Choroid plexus epithelial cell (primary cell): ENCODE measurements around the gene PPM1E.

Source experiments
- DNase-seq: peaks from one replicate; pipeline ENCODE4 v3.0.0-alpha.2; 2010; ENCODE audit warnings: low read depth
- H3K4me3 ChIP-seq: 2 replicates; pipeline ENCODE4 v1.5.1; 2011; ENCODE audit warnings: low read depth, mild to moderate bottlenecking, control low read depth, low read length, moderate library complexity
- CTCF ChIP-seq: conservative IDR thresholded peaks from 2 replicates; pipeline ENCODE4 v1.5.1; 2011; ENCODE audit warnings: low read depth, mild to moderate bottlenecking, control low read depth, inconsistent platforms, low read length, moderate library complexity

The PPM1E gene

GRCh38 chr17:58917228-58917627 lies 161.6 kb downstream of the PPM1E start:
- TF ChIP-seq CTCF, result no peak
- no peak for DNase-seq
- H3K4me3 ChIP-seq, result no peak overlapping the region

GRCh38 chr17:58918072-58918471 lies 162.4 kb downstream of the PPM1E start:
- no peak for TF ChIP-seq CTCF
- no peak for DNase-seq
- no peak overlapping the region for H3K4me3 ChIP-seq

- DNase-seq, result no peak
- no peak for TF ChIP-seq CTCF
- no peak overlapping the region for H3K4me3 ChIP-seq
These were observed 163.2 kb downstream of the PPM1E start for GRCh38 chr17:58918884-58919283.

GRCh38 chr17:58920773-58921172 lies 165.1 kb downstream of the PPM1E start:
- no peak for TF ChIP-seq CTCF
- DNase-seq, result no peak
- H3K4me3 ChIP-seq, result no peak overlapping the region

GRCh38 chr17:58932956-58933355 lies 177.3 kb downstream of the PPM1E start:
- H3K4me3 ChIP-seq, result no peak overlapping the region
- DNase-seq, result no peak
- no peak for TF ChIP-seq CTCF

GRCh38 chr17:58936295-58936694 lies 180.6 kb downstream of the PPM1E start:
- no peak overlapping the region for H3K4me3 ChIP-seq
- TF ChIP-seq CTCF, result no peak
- DNase-seq, result no peak

GRCh38 chr17:58944166-58944565 lies 188.5 kb downstream of the PPM1E start:
- TF ChIP-seq CTCF, result no peak
- DNase-seq, result no peak
- H3K4me3 ChIP-seq, result no peak overlapping the region
